BJ (cell line): ENCODE results near the gene ANXA11. TPM values are rescaled to one million over a fixed set of nuclear protein-coding genes. Genes with fewer than 3 reads are reported as not detected.
"Not testable (repeated sequence)": the region's sequence is repeated elsewhere in the genome, so short reads cannot be mapped to it uniquely, and the experiment has no call there.

Experiments
- CTCF ChIA-PET: fragments of 350-600 bp; formaldehyde crosslinking; extraction: SDS; loops from one replicate; lab custom pipeline; 2021; ENCODE audit warnings: antibody characterized with exemption, inconsistent platforms; lab: Yijun Ruan, JAX
- POLR2A ChIA-PET: fragments of 300-600 bp; sonication (Branson Sonifier 250); formaldehyde crosslinking; extraction: SDS; loops from one replicate; lab custom pipeline; 2021; ENCODE audit warnings: antibody characterized with exemption; lab: Charles Lee
- DNase-seq: peaks from one replicate; pipeline ENCODE4 v3.0.0-alpha.2; 2011; ENCODE audit warnings: low read depth
- H3K27me3 ChIP-seq: 2 replicates; pipeline ENCODE4 v1.6.0; 2011; ENCODE audit warnings: low read length; ENCODE audit not compliant: control insufficient read depth, insufficient read depth
- H3K36me3 ChIP-seq: 2 replicates; pipeline ENCODE4 v1.5.1; 2011; ENCODE audit warnings: low read length; ENCODE audit not compliant: control insufficient read depth, insufficient read depth
- H3K4me3 ChIP-seq: 2 replicates; pipeline ENCODE4 v1.5.1; 2011; ENCODE audit warnings: low read depth, mild to moderate bottlenecking, control low read depth, low read length
- CTCF ChIP-seq: IDR thresholded peaks from 2 replicates; pipeline ENCODE4 v1.5.1; 2011; ENCODE audit warnings: low read depth, mild to moderate bottlenecking, control low read depth, inconsistent platforms, low read length, moderate library complexity; ENCODE audit not compliant: insufficient read depth
- polyA plus RNA-seq: library from polyadenylated mRNA; depleted of rRNA; stranded (reverse); fragments of >200 nt; gene quantifications from 2 replicates; pipeline ENCODE4 v1.2.3, GENCODE V29; 2011

The ANXA11 gene
- polyA plus RNA-seq, 1 experiment, result 239 TPM

- Histone ChIP-seq H3K4me3 (no peak overlapping the region), H3K27me3 (no peaks in the 10 kb centered on the region), H3K36me3 (no peaks in the 10 kb centered on the region)
- no peak for TF ChIP-seq CTCF
- ChIA-PET CTCF (interaction anchor here (0.8 kb wide), 1 partner anchor 86 kb away, joined by 6 read pairs; no protein-coding TSS in a partner anchor), POLR2A (no interaction called here)
- DNase-seq, result peak; percentile 66
Measured at GRCh38 chr10:80136134-80136571, 69.2 kb downstream of the ANXA11 start.

- CTCF ChIA-PET, result interaction anchor here (1.0 to 1.6 kb wide), 2 partner anchors 14 to 89 kb away, joined by 4 to 5 read pairs; no protein-coding TSS in a partner anchor
- POLR2A ChIA-PET, result interaction anchor here (0.5 kb wide), 1 partner anchor 23 kb away, joined by 7 read pairs; no protein-coding TSS in a partner anchor
- peak overlapping the region; percentile 53 for H3K4me3 ChIP-seq
- not testable (repeated sequence) for H3K27me3 ChIP-seq, DNase-seq, H3K36me3 ChIP-seq
Measured at GRCh38 chr10:80133687-80134086, 71.7 kb downstream of the ANXA11 start.

GRCh38 chr10:80133206-80133605 lies 72.1 kb downstream of the ANXA11 start:
- Histone ChIP-seq H3K4me3 (peak overlapping the region; percentile 53), H3K27me3 (no peaks in the 10 kb centered on the region), H3K36me3 (no peaks in the 10 kb centered on the region)
- no peak for DNase-seq
- TF ChIP-seq CTCF, result no peak
- ChIA-PET POLR2A (interaction anchor here (0.5 kb wide), 1 partner anchor 22 kb away, joined by 7 read pairs; no protein-coding TSS in a partner anchor), CTCF (interaction anchor here (1.0 to 1.6 kb wide), 2 partner anchors 14 to 89 kb away, joined by 4 to 5 read pairs; no protein-coding TSS in a partner anchor)

GRCh38 chr10:80132299-80133139 lies 72.8 kb downstream of the ANXA11 start, which contains the start of gene PLAC9:
Gene PLAC9 (plus strand): TSS chr10:80132730. CDS start chr10:80132763, 33 bp downstream.
- no peaks in the 10 kb centered on the region for H3K27me3 ChIP-seq
- DNase-seq, result no peak
- CTCF ChIA-PET, result interaction anchor here (1.0 kb wide), 1 partner anchor 15 kb away, joined by 4 read pairs; no protein-coding TSS in a partner anchor
- H3K4me3 ChIP-seq, result peak within 1 kb of the TSS; percentile 53
- no peaks in the 10 kb centered on the region for H3K36me3 ChIP-seq
- POLR2A ChIA-PET, result no interaction called here
- TF ChIP-seq CTCF, result no peak

- ChIA-PET POLR2A (no interaction called here), CTCF (interaction anchor here (0.7 kb wide), 1 partner anchor 9 kb away, joined by 3 read pairs; no protein-coding TSS in a partner anchor)
- no peak for DNase-seq
- no peaks in the 10 kb centered on the region for H3K36me3 ChIP-seq
- TF ChIP-seq CTCF, result no peak
- no peak overlapping the region for H3K4me3 ChIP-seq
- H3K27me3 ChIP-seq, result no peaks in the 10 kb centered on the region
Measured at GRCh38 chr10:80131499-80131901, 73.8 kb downstream of the ANXA11 start.
